Kidney (tissue), 14 donors: ENCODE data around the gene NR2F2. TPM values are rescaled to one million over a fixed set of nuclear protein-coding genes. Genes with fewer than 3 reads are reported as not detected.
A peak's percentile ranks its signal among the peaks of the same experiment; 100 is the strongest.

Source experiments
- DNase-seq, 5 donors: peaks; one replicate each; pipeline ENCODE4 v3.0.0-alpha.2; 2013 to 2020
- FAIRE-seq: peaks from 2 replicates; lab custom pipeline; 2012; peaks lifted over from hg19 to GRCh38; lab: Jason Lieb, UNC
- H3K27ac ChIP-seq, 2 donors: one replicate each; pipeline ENCODE4 v1.7.0; 2013; ENCODE audit warnings: low read depth in 2 of 2, low read length in 2 of 2, inconsistent platforms in 1 of 2
- H3K27me3 ChIP-seq: one replicate; pipeline ENCODE4 v1.7.1; 2013; ENCODE audit warnings: low read length, inconsistent platforms; ENCODE audit not compliant: control insufficient read depth, insufficient read depth
- H3K36me3 ChIP-seq, 3 donors: one replicate each; pipeline versions ENCODE4 v1.7.0 to v1.7.1; 2013; ENCODE audit warnings: low read length in 3 of 3, control low read depth in 1 of 3, inconsistent platforms in 1 of 3; ENCODE audit not compliant: insufficient read depth in 3 of 3, control insufficient read depth in 2 of 3
- H3K4me1 ChIP-seq, 3 donors: one replicate each; pipeline versions ENCODE4 v1.7.0 to v1.7.1; 2013; ENCODE audit warnings: low read length in 3 of 3, inconsistent platforms in 1 of 3, low read depth in 1 of 3; ENCODE audit not compliant: control insufficient read depth in 2 of 3, insufficient read depth in 2 of 3
- H3K4me3 ChIP-seq, 3 donors: one replicate each; pipeline versions ENCODE4 v1.7.0 to v1.8.1; 2013; ENCODE audit warnings: low read length in 3 of 3, control low read depth in 1 of 3, inconsistent platforms in 1 of 3
- H3K9ac ChIP-seq, 3 donors: one replicate each; pipeline versions ENCODE4 v1.7.0 to v1.7.1; 2013; ENCODE audit warnings: low read length in 3 of 3, control low read depth in 1 of 3, inconsistent platforms in 1 of 3
- H3K9me3 ChIP-seq, 3 donors: one replicate each; pipeline versions ENCODE4 v1.7.0 to v1.7.1; 2013; ENCODE audit warnings: low read length in 3 of 3, control low read depth in 1 of 3, inconsistent platforms in 1 of 3; ENCODE audit not compliant: control insufficient read depth in 2 of 3, insufficient read depth in 1 of 3
- CTCF ChIP-seq: IDR thresholded peaks from 3 replicates; pipeline ENCODE4 v1.5.1; 2012; ENCODE audit warnings: mild to moderate bottlenecking, moderate library complexity, borderline replicate concordance; ENCODE audit not compliant: insufficient read depth; ENCODE audit errors: extremely low read depth
- intact Hi-C: fragments of 100-400 bp; cut with DNase I; formaldehyde crosslinking; loops from one replicate; pipeline ENCODE4 v1.11.1; 2022
- polyA plus RNA-seq: library from polyadenylated mRNA; stranded (reverse); fragments of 350-450 nt; fragmentation: Illumina TruSeq; extraction: RNeasy Lipid Tissue Mini Kit (QIAGEN cat#74804); gene quantifications from one replicate; pipeline ENCODE4 v1.2.3, GENCODE V29; 2014; ENCODE audit warnings: low read depth, low replicate concordance; ENCODE audit not compliant: insufficient read depth
- total RNA-seq: library from RNA; stranded (reverse); fragmentation: NEBNext Ultra II Directional; extraction: Animal tissue kit (Norgen Biotek cat#: 25700); gene quantifications from one replicate; pipeline ENCODE4 v1.2.1, GENCODE V29; 2021
- donor health status: control.
- donor health status: control.
- donor health status: control.
- donor health status: control.
- donor health status: control.
- donor health status: DM: yes; HTN: yes; CAD: no.
- donor health status: Normal renal cell carcinoma (clear cell type).

The NR2F2 gene
- total and polyA plus RNA-seq, 2 donors from 2014 or later = 42.5 to 191 TPM

DNA sequence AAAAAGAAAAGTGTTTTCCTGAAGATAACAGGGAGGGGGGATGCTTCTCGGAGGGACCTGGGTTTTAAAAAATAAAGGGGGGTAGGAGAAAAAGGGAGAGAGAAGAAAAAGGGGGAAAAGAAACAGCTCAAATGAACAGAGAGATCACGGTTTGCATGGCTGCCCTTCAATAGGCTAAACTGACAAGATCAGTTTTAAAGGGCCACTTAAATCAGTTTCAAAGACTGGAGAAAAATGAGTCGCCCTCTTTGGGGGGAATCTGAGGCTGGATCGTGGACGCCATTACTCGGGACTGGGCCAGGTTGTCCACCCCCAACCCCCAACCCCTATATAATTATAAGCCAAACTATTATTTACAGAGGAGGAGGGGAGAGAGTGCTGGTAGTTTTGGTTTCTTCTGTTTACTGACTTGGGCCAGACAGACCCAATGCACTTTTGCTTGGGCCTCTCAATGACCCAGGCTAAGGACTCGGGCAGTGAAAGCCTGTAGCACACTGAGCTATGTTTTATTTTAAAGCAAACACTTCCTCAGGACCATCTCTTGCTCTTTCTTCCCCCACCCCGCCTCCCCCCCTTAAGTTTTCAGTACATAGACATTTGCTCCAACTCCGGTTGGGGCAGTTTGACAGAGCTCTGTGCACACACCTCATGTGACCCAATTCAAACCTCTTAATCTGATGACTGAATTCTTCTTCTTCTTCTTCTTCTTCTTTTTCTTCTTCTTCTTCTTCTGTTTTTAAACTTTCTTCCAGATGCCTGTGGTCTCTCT, 6.3 kb downstream of the NR2F2 start:
- H3K27me3 ChIP-seq = no peaks in the 10 kb centered on the region
- DNase-seq (peak in 3 of 5 donors; percentile 51 to 78 (median 58)), FAIRE-seq (no peak)
- peaks cover 9 to 62% (median 41%) of the 10 kb centered on the region in 3 donors for H3K36me3 ChIP-seq
- peaks cover 0 to 3% (median 0%) of the 10 kb centered on the region in 3 donors for H3K4me1 ChIP-seq
- TF ChIP-seq CTCF = no peak
- no peaks in the 10 kb centered on the region for H3K9me3 ChIP-seq
- intact Hi-C loops = loop anchor here (10.0 kb wide), 2 partner anchors 558 to 1052 kb away; no protein-coding TSS in a partner anchor
- H3K9ac ChIP-seq = peak overlapping the region; percentile 99 to 100 (median 100)
- peak overlapping the region; percentile 96 to 100 (median 100) for H3K4me3 ChIP-seq
- H3K27ac ChIP-seq = peak overlapping the region; percentile 91 to 97

DNA sequence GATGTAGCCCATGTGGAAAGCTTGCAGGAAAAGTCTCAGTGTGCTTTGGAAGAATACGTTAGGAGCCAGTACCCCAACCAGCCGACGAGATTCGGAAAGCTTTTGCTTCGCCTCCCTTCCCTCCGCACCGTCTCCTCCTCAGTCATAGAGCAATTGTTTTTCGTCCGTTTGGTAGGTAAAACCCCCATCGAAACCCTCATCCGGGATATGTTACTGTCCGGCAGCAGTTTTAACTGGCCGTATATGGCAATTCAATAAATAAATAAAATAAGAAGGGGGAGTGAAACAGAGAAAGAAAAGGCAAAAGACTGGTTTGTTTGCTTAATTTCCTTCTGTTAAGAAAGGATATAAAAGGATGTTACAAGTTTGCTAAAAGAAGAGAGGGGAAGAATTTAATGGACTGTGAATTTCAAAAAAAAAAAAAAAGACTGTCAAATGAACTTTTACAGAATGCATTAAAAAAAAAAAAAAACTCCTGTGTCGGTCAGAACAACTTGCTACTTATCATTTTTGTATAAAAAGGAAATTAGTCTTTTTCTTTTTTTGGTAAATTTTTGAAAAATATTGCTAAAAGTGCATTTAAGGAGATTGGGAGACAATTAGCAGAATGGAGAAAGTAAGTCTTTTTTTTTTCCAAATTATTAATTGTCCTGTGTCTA, 7.0 kb downstream of the NR2F2 start:
- H3K27me3 ChIP-seq = no peaks in the 10 kb centered on the region
- peaks cover 0 to 3% (median 1%) of the 10 kb centered on the region in 3 donors for H3K4me1 ChIP-seq
- intact Hi-C loops = loop anchor here (10.0 kb wide), 2 partner anchors 557 to 1053 kb away; no protein-coding TSS in a partner anchor
- TF ChIP-seq CTCF = no peak
- H3K36me3 ChIP-seq = peaks cover 6 to 60% (median 39%) of the 10 kb centered on the region in 3 donors
- H3K9ac ChIP-seq = peak overlapping the region; percentile 99 to 100 (median 100)
- peak overlapping the region; percentile 92 to 97 for H3K27ac ChIP-seq
- FAIRE-seq = no peak
- DNase-seq = no peak
- H3K4me3 ChIP-seq = peak overlapping the region; percentile 96 to 100 (median 100)
- no peaks in the 10 kb centered on the region for H3K9me3 ChIP-seq

DNA sequence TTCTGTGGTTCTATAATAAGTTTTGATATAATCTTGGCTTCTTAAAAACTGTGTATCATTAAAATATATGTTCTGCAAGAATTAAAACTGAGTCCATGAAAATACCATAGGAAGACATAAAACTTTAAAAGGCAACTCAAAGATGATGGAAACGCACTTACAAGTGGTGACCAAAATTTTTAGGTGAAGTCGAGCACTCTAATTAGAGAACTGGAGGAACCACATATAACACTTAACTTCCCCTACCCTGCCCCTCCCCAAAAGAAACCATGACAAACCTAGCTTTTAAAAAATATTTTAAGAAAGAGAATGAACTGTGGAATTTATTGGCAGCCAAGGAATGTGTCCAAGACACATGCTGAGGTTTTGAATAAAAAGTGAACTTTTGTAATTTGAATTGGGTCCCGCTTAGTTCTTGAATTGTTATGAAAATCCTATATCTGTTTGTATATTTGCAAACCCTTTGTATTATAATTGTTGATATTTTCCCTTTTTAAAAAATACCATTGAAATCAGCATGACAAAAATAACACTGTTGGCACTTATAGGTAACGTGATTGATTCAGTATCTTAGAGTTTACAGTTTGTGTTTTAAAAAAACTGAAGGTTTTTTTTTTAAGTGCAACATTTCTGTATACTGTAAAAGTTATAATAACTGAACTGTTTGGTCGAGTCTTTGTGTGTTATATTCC, 7.7 kb downstream of the NR2F2 start:
- peaks cover 0 to 7% (median 2%) of the 10 kb centered on the region in 3 donors for H3K4me1 ChIP-seq
- H3K27me3 ChIP-seq = no peaks in the 10 kb centered on the region
- H3K36me3 ChIP-seq = peaks cover 4 to 62% (median 37%) of the 10 kb centered on the region in 3 donors
- peak overlapping the region; percentile 96 to 100 (median 100) for H3K4me3 ChIP-seq
- FAIRE-seq (no peak), DNase-seq (no peak)
- no peaks in the 10 kb centered on the region for H3K9me3 ChIP-seq
- intact Hi-C loops = loop anchor here (10.0 kb wide), 2 partner anchors 557 to 1053 kb away; no protein-coding TSS in a partner anchor
- TF ChIP-seq CTCF = no peak
- H3K27ac ChIP-seq = peak overlapping the region; percentile 92 to 97
- peak overlapping the region; percentile 99 to 100 (median 100) for H3K9ac ChIP-seq
